Hepatocyte (in vitro differentiated cells): ENCODE results near the gene GPC4.

Experiments used
- CTCF ChIP-seq: fragments of 200-600 bp; sonication (generic); IDR thresholded peaks from 2 replicates; pipeline ENCODE4 v1.5.1; 2016; ENCODE audit warnings: antibody characterized with exemption, mild to moderate bottlenecking; ENCODE audit not compliant: poor library complexity
- EZH2 ChIP-seq: fragments of 200-600 bp; sonication (generic); IDR thresholded peaks from 2 replicates; pipeline ENCODE4 v1.6.1; 2016; ENCODE audit warnings: antibody characterized with exemption, mild to moderate bottlenecking, borderline replicate concordance
- EZH2phosphoT487 ChIP-seq: fragments of 200-600 bp; sonication (generic); IDR thresholded peaks from one replicate; pipeline ENCODE4 v1.6.1; 2018; ENCODE audit warnings: antibody characterized with exemption, mild to moderate bottlenecking, low read depth, moderate library complexity; ENCODE audit not compliant: unreplicated experiment, severe bottlenecking

GRCh38 chrX:133370696-133371275 lies 44.5 kb downstream of the GPC4 start:
- no peak for TF ChIP-seq EZH2
- TF ChIP-seq EZH2phosphoT487 = no peak
- TF ChIP-seq CTCF = no peak
